Transverse colon (tissue), 4 donors: ENCODE data around the gene PPP5C.
A peak's percentile ranks its signal among the peaks of the same experiment; 100 is the strongest.

Experiments used
- CTCF ChIP-seq, 5 experiments: fragments of 200-600 bp in 3 of 5; fragments of 450-650 bp in 2 of 5; sonication (generic) in 3 of 5; IDR thresholded peaks; 1 replicate in 2 of 5; 2 replicates in 3 of 5; pipeline ENCODE4 v1.5.1; 2016 to 2017; ENCODE audit warnings: antibody characterized with exemption in 5 of 5, inconsistent platforms in 3 of 5, mild to moderate bottlenecking in 2 of 5, moderate library complexity in 1 of 5
- EP300 ChIP-seq: sonication (generic); formaldehyde crosslinking; IDR thresholded peaks from one replicate; pipeline ENCODE4 v1.6.1; 2017; ENCODE audit warnings: antibody characterized with exemption, low read depth
- POLR2AphosphoS5 ChIP-seq, 3 donors: sonication (generic); formaldehyde crosslinking; IDR thresholded peaks; one replicate each; pipeline ENCODE4 v1.6.1; 2016; ENCODE audit warnings: antibody characterized with exemption in 3 of 3

- TF ChIP-seq POLR2AphosphoS5 (IDR thresholded peaks at IDR 0.05) (peak in 1 of 3 donors; percentile 15), CTCF (IDR thresholded peaks at IDR 0.05) (peak in 3 of 5 experiments; percentile 15 to 38 (median 32)), EP300 (no peak)
Observed at GRCh38 chr19:46404055-46404752, 57.3 kb downstream of the PPP5C start.
